Osteocyte (in vitro differentiated cells): ENCODE results near the gene MAML2. TPM values are rescaled to one million over a fixed set of nuclear protein-coding genes. Genes with fewer than 3 reads are reported as not detected.

Experiments used
- DNase-seq: peaks from one replicate; pipeline ENCODE4 v3.0.0; 2021; ENCODE audit warnings: mixed read lengths; ENCODE audit not compliant: unreplicated experiment; ENCODE audit errors: extremely low spot score
- H3K27ac Mint-ChIP-seq: one replicate; pipeline ENCODE4 v1.8.0; 2021; ENCODE audit warnings: mild to moderate bottlenecking, mixed read lengths; ENCODE audit not compliant: unreplicated experiment
- H3K27me3 Mint-ChIP-seq: one replicate; pipeline ENCODE4 v1.8.0; 2021; ENCODE audit warnings: mixed read lengths; ENCODE audit not compliant: unreplicated experiment
- H3K36me3 Mint-ChIP-seq: one replicate; pipeline ENCODE4 v1.8.0; 2021; ENCODE audit warnings: mixed read lengths; ENCODE audit not compliant: unreplicated experiment
- H3K4me1 Mint-ChIP-seq: one replicate; pipeline ENCODE4 v1.8.0; 2021; ENCODE audit warnings: mixed read lengths; ENCODE audit not compliant: unreplicated experiment
- H3K4me3 Mint-ChIP-seq: one replicate; pipeline ENCODE4 v1.8.0; 2021; ENCODE audit warnings: mild to moderate bottlenecking, moderate library complexity, mixed read lengths; ENCODE audit not compliant: unreplicated experiment
- H3K9me3 Mint-ChIP-seq: one replicate; pipeline ENCODE4 v1.8.0; 2021; ENCODE audit warnings: mixed read lengths; ENCODE audit not compliant: unreplicated experiment
- total RNA-seq: library from RNA; stranded (reverse); gene quantifications from 2 replicates; pipeline ENCODE4 v1.2.1, GENCODE V29; 2021
- TF ChIP-seq, protein P1 (sequence below): fragments of 200-600 bp; sonication (generic); IDR thresholded peaks from 2 replicates; pipeline ENCODE4 v1.5.0; 2021; ENCODE audit warnings: antibody characterized with exemption, mild to moderate bottlenecking, moderate library complexity

Gene MAML2
- total RNA-seq, 1 donor from 2014 or later, result 29.3 TPM

- TF ChIP-seq, protein P1, sequence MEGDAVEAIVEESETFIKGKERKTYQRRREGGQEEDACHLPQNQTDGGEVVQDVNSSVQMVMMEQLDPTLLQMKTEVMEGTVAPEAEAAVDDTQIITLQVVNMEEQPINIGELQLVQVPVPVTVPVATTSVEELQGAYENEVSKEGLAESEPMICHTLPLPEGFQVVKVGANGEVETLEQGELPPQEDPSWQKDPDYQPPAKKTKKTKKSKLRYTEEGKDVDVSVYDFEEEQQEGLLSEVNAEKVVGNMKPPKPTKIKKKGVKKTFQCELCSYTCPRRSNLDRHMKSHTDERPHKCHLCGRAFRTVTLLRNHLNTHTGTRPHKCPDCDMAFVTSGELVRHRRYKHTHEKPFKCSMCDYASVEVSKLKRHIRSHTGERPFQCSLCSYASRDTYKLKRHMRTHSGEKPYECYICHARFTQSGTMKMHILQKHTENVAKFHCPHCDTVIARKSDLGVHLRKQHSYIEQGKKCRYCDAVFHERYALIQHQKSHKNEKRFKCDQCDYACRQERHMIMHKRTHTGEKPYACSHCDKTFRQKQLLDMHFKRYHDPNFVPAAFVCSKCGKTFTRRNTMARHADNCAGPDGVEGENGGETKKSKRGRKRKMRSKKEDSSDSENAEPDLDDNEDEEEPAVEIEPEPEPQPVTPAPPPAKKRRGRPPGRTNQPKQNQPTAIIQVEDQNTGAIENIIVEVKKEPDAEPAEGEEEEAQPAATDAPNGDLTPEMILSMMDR, result no peak
- no peaks in the 10 kb centered on the region for H3K27me3 Mint-ChIP-seq
- no peak for DNase-seq
- no peaks in the 10 kb centered on the region for H3K9me3 Mint-ChIP-seq
- H3K4me3 Mint-ChIP-seq, result no peak overlapping the region
- H3K4me1 Mint-ChIP-seq, result peaks cover 21% of the 10 kb centered on the region
- no peaks in the 10 kb centered on the region for H3K36me3 Mint-ChIP-seq
- no peak overlapping the region for H3K27ac Mint-ChIP-seq
Measured at GRCh38 chr11:96126917-96127595, 215.9 kb downstream of the MAML2 start.

GRCh38 chr11:96125400-96125799 lies 217.6 kb downstream of the MAML2 start:
- no peaks in the 10 kb centered on the region for H3K27me3 Mint-ChIP-seq
- no peaks in the 10 kb centered on the region for H3K9me3 Mint-ChIP-seq
- no peak overlapping the region for H3K4me3 Mint-ChIP-seq
- TF ChIP-seq, protein P1, result no peak
- peaks cover 22% of the 10 kb centered on the region for H3K4me1 Mint-ChIP-seq
- no peaks in the 10 kb centered on the region for H3K36me3 Mint-ChIP-seq
- H3K27ac Mint-ChIP-seq, result no peak overlapping the region
- no peak for DNase-seq

- no peak overlapping the region for H3K27ac Mint-ChIP-seq
- no peaks in the 10 kb centered on the region for H3K9me3 Mint-ChIP-seq
- H3K36me3 Mint-ChIP-seq, result no peaks in the 10 kb centered on the region
- H3K4me1 Mint-ChIP-seq, result peaks cover 20% of the 10 kb centered on the region
- no peak for DNase-seq
- TF ChIP-seq, protein P1, result no peak
- no peaks in the 10 kb centered on the region for H3K27me3 Mint-ChIP-seq
- H3K4me3 Mint-ChIP-seq, result no peak overlapping the region
Measured at GRCh38 chr11:96124155-96124554, 218.8 kb downstream of the MAML2 start.

- H3K27ac Mint-ChIP-seq, result no peak overlapping the region
- peaks cover 20% of the 10 kb centered on the region for H3K4me1 Mint-ChIP-seq
- H3K36me3 Mint-ChIP-seq, result no peaks in the 10 kb centered on the region
- TF ChIP-seq, protein P1, result no peak
- H3K27me3 Mint-ChIP-seq, result no peaks in the 10 kb centered on the region
- H3K4me3 Mint-ChIP-seq, result no peak overlapping the region
- no peak for DNase-seq
- H3K9me3 Mint-ChIP-seq, result no peaks in the 10 kb centered on the region
Measured at GRCh38 chr11:96123301-96123700, 219.7 kb downstream of the MAML2 start.

DNA sequence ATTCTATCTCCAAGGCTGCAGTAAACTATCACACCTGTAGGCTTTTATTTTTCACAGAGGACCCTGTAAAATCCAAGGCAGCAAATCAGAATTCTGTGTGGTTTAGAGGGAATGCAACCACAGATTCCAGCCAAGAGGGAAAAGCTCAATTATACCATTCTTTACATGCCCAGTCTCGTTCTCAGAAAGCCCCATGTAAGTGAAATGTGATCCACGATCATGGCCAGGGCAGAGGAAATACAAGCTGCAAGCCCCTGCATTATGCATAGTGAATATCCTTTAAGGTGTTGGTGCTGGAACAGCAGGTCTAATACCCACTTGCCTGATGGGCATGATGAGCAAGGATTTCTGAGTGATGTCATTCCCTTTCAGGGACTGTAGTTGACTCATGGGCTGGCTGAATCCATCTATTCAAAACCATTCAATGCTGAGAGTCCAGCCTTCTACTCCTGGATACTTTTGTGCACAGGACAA lies 220.4 kb downstream of the MAML2 start:
- Mint-ChIP-seq H3K36me3 (no peaks in the 10 kb centered on the region), H3K4me1 (peaks cover 20% of the 10 kb centered on the region), H3K4me3 (no peak overlapping the region), H3K27ac (peak overlapping the region; percentile 11), H3K9me3 (no peaks in the 10 kb centered on the region), H3K27me3 (no peaks in the 10 kb centered on the region)
- TF ChIP-seq, protein P1, result peak; percentile 15
- DNase-seq, result no peak
